Measurements from ENCODE around the gene PPA2.
"Not testable (repeated sequence)": the region's sequence is repeated elsewhere in the genome, so short reads cannot be mapped to it uniquely, and the experiment has no call there.

Gene PPA2

GRCh38 chr4:105458541-105458940, 15.3 kb downstream of the PPA2 start:
- DNase-seq: not testable (repeated sequence)

DNA sequence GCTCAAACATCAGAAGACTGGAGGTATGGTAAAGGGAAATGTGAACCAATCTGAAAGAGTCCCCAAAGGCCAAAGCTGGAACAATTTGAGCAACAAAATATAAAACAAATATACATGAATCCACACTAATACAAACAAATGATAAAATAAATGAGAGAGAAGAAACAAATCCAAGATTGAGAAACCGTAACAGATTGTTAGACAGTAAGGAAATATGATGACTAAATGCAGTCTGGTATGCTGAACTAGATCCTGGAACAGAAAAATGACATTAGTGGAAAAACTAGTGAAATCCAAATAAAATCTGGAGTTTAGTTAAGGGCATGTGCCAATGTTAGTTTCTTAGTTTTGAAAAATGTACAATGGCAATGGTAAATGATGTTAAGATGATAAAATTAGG, 15.9 kb downstream of the PPA2 start:
- no peak for DNase-seq

GRCh38 chr4:105455998-105456397, 17.9 kb downstream of the PPA2 start:
- no peak for DNase-seq

GRCh38 chr4:105455182-105455581, 18.7 kb downstream of the PPA2 start:
- DNase-seq: no peak

DNA sequence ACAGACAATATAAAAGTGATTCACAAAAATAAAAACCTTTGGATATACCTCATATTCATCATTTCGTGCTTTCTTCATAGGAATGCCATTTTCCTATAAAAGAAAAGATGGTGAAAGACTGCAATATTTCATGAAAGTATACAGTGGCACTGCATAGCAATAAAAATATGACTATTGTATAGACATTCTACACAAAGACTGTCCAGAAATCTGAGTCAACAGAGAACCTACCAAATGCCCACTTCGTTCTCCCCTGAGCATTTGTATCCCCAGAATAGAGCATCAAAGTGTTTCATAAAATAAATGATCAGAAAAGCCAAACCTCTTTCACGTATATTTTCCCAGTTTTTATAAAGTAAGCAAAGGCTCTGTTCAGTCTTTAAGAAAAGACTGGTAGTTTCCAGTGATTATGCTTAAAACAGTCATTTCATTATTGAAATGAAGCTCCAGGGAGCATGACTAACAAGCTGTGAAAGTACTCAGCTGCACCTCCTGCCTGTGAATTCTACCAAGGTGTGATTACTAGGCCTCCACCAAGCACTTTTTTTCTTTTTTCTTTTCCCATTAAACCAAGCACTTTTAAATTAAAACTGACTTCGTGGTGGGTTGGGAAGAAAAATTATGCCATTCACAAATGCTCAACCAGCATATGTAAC, 20.2 kb downstream of the PPA2 start:
- no peak for DNase-seq

DNA sequence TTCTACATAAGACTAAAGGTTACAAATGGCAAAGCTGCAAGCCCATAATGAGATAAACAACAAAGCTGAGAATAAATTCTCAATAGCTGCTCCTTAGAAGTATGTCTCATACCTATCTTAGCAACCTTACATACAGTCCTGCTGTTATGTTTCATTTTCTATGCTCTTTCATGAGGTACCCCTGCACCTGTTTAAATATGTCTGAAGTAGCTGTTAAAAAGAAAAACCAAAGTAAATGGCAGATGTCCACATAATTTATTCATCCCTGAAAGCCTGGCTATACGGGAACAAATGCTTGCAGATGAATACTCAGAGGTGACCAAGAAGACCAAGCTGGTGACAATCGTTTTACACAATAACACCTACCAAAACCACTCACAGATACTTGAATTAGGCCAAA, 22.5 kb downstream of the PPA2 start:
- no peak for DNase-seq

GRCh38 chr4:105440890-105441289, 33.0 kb downstream of the PPA2 start:
- DNase-seq: no peak

- DNase-seq: no peak
These were observed 36.2 kb downstream of the PPA2 start for GRCh38 chr4:105437637-105438036.

DNA sequence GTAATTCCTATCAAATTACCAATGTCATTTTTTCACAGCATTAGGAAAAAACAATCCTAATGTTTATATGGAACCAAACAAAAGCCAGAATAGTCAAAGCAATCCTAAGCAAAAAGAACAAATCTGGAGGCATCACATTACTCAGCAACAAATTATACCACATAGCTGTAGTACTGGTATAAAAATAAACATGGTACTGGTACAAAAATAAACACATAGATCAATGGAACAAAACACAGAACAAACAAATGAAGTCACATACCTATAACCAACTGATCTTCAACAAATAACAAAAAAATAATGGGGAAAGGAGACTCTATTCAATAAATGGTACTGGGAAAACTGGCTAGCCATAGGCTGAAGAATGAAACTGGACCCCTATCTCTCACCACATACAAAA, 37.4 kb downstream of the PPA2 start:
- DNase-seq: no peak

GRCh38 chr4:105434940-105435339, 38.9 kb downstream of the PPA2 start:
- no peak for DNase-seq

DNA sequence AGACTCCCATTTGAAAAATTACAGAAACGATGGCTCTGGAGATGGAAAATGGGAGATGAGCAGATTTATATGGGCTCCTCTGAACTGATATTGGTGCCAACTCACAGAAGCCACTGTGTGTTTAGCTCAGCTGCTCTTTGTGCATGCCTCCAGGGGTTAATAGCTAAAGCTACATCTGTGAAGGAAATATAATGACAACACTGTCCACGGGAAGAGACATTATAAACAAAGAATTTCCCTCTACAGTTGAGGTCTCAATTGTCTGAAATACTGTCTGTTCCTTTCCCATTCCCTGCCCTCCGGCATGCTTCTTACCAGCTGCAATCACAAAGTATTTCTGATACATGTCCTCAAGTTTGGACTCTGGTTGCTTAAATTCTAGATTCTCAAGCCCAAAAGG, 40.4 kb downstream of the PPA2 start:
- no peak for DNase-seq

GRCh38 chr4:105432438-105432837, 41.4 kb downstream of the PPA2 start:
- DNase-seq: no peak

DNA sequence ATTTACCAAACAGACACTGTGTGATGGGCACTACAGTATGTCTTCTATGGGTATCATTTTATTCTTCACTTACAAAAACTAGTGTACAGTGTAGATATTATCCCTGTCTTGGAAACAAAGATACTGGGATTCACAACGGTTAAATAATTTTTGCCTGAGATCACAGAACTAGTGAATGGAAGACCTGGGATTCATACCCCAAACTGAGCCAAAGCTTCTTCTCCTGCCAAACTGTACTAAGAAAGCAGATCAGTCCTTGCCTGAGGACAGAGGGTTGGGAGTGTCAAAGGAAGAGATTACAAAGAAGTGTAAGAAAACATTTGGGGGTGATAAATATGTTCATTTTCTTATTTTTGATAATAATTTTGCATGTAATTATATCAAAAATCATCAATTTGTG, 43.1 kb downstream of the PPA2 start:
- DNase-seq: no peak

DNA sequence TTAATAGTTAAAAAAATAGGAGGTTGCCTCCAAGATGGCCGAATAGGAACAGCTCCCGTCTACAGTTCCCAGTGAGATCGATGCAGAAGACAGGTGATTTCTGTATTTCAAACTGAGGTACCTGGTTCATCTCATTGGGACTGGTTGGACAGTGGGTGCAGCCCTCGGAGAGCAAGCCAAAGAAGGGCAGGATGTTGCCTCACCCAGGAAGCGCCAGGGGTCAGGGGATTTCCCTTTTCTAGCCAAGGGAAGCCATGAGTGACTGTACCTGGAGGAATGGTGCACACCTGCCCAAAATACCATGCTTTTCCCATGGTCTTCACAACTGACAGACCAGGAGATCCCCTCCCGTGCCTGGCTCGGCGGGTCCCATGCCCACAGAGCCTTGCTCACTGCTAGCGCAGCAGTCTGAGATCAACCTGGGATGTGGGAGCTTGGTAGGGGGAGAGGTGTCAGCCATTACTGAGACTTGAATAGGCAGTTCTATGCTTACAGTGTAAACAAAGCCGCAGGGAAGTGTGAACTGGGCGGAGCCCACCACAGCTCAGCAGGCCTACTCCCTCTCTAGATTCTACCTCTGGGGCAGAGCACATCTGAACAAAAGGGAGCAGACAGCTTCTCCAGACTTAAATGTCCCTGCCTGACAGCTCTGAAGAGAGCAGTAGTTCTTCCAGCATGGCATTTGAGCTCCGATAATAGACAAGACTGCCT, 47.5 kb downstream of the PPA2 start:
- DNase-seq: no peak

DNA sequence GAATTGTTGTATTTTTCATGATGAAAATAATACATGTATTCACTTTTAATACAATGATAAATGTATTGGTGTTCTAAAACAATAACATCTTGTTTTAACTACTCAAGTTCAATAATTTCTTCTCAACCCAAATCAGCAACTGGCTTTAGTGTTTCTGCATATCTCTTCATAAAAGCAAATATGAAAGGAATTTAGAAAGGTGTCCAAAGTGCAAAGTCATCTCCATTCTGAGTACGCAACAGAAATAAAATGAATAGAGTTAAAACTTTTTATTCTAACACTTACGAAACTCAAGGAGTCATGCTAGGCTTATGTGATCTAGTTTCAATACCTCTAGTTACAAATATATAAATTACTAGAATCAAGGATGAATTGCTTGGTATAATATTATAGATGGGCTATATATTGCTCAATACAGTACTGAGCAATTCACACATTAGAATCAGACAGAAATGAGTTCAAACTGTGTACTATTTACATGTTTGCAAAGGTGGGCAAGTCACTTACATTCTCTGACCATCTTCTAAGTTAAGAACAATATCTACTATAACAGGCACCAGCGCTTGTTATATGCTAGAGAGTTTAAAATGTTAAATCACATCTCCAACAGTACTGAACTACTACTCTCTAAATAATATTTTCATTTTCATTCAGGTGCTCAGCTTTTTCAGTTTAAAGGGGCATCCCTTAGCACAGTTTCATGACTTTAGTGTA, 51.5 kb downstream of the PPA2 start:
- DNase-seq: no peak

GRCh38 chr4:105417624-105418023, 56.2 kb downstream of the PPA2 start:
- no peak for DNase-seq

- DNase-seq: no peak
These were observed 58.5 kb downstream of the PPA2 start for GRCh38 chr4:105415281-105415744.

GRCh38 chr4:105414316-105414715, 59.5 kb downstream of the PPA2 start:
- DNase-seq: no peak

- not testable (repeated sequence) for DNase-seq
These were observed 64.7 kb downstream of the PPA2 start for GRCh38 chr4:105409135-105409534.

- no peak for DNase-seq
These were observed 72.8 kb downstream of the PPA2 start for GRCh38 chr4:105400901-105401677.

DNA sequence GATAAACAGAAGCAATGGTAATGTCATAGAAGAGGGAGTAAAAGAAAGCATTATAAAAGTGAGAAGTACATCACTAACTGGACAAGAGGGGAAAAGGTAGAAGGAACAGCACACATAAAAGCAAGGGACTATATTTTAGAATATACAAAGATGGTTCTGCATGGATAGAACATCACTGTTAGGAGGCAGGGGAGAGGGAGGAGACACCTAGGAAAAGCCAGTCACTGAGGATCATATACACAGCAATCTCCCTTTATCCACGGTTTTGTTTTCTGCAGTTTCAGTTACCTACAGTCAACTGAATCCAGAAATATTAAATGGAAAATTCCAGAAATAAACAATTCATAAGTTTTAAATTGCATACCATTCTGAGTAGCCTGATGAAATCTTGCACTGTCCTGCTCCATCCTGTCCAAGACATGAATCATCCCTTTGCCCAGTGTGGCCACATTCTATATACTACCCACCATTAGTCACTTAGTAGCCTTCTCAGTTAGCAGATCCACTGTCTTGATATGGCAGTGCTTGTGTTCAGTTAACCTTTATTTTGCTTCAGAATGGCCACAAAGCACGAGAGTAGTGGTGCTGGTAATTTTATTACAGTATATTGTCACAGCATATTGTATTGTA, 74.2 kb downstream of the PPA2 start:
- DNase-seq: no peak

DNA sequence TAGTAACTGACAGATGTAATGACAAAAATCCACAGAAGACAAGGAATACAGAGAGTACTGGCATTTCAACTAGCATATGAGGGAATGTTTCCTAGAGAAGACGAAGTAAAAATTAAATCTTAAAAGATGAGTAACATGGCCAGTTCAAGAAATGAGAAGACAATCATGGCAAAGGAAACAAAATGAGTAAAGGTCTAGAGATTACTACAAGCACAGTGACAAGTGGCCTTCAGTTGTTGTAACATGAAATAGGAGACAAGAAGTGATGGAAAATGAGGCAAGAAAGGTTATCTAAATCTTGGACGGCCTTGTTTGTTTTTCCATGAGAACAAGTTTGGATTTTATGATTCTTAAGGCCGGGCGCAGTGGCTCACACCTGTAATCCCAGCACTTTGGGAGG, 81.0 kb downstream of the PPA2 start:
- DNase-seq: no peak

- DNase-seq: no peak
These were observed 84.7 kb downstream of the PPA2 start for GRCh38 chr4:105389167-105389566.
